NOMO-1 treated with DMSO at 0.1 percent for 48 hours (cell line): ENCODE measurements around the gene FBN1.

Experiments used
- DNase-seq: peaks from one replicate; lab custom pipeline; 2025; ENCODE audit not compliant: unreplicated experiment; lab: John Stamatoyannopoulos, UW

The FBN1 gene

GRCh38 chr15:48380198-48380597, 265.3 kb downstream of the FBN1 start:
- DNase-seq: no peak

GRCh38 chr15:48375767-48376166, 269.7 kb downstream of the FBN1 start:
- no peak for DNase-seq

GRCh38 chr15:48374472-48374871, 271.0 kb downstream of the FBN1 start:
- DNase-seq: no peak

GRCh38 chr15:48373821-48374451, 271.6 kb downstream of the FBN1 start:
- DNase-seq: no peak

- DNase-seq: no peak
Observed at GRCh38 chr15:48371961-48372360, 273.5 kb downstream of the FBN1 start.

GRCh38 chr15:48371550-48371949, 274.0 kb downstream of the FBN1 start:
- no peak for DNase-seq

GRCh38 chr15:48370460-48370859, 275.0 kb downstream of the FBN1 start:
- DNase-seq: no peak

- no peak for DNase-seq
Observed at GRCh38 chr15:48367483-48367882, 278.0 kb downstream of the FBN1 start.

- DNase-seq: no peak
Observed at GRCh38 chr15:48366584-48367312, 278.8 kb downstream of the FBN1 start.

GRCh38 chr15:48365575-48365974, 279.9 kb downstream of the FBN1 start:
- DNase-seq: no peak

GRCh38 chr15:48363474-48363873, 282.0 kb downstream of the FBN1 start:
- DNase-seq: no peak

GRCh38 chr15:48361685-48362084, 283.8 kb downstream of the FBN1 start:
- DNase-seq: no peak

- DNase-seq: no peak
Observed at GRCh38 chr15:48360841-48361240, 284.7 kb downstream of the FBN1 start.
